Body of pancreas (tissue), 4 donors: ENCODE data around the gene CST11.

Experiments used
- POLR2A ChIP-seq, 3 donors: fragments of 450-650 bp; IDR thresholded peaks; one replicate each; pipeline ENCODE4 v1.6.1; 2016; ENCODE audit warnings: antibody characterized with exemption in 3 of 3, mild to moderate bottlenecking in 2 of 3
- TF ChIP-seq, protein P1 (sequence below), 7 experiments: fragments of 450-650 bp in 4 of 7; fragments of 200-600 bp in 3 of 7; sonication (generic) in 3 of 7; IDR thresholded peaks; one replicate each; pipeline ENCODE4 v1.5.1; 2016 to 2019; ENCODE audit warnings: antibody characterized with exemption in 7 of 7

DNA sequence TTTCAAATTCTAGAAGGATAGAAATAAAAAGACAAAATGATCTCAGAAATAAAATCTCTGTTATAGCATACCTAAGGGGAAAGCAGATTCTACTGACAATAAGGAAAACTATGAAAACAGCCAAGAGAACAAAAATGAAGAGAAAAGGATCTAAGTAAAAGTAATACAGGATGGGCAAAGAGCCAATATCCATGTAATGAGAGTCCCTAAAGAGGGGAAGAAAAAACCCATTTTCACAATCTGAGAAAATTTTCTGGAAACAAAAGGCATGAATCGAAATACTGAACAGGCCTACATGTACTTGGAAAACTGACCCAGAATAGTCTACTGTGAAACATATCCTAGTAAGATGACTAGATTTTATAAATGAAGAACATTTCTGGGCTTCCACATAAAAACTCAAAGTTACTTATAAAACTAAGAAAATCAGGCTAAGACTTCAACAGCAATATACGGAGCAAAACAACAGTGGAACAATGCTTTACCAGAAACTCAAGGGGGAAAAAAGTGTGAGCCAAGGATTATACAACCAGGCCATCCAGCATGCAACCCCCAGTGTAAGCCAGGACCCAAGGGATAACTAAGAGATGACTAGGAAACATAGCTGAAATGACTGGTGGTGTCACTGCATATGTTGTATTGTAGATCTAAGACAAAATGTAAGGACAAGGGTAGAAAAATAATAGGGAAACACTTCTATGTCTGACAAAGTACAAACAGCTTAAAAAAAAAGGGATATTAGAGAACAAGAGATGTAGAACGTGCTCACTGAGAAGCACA, 41.6 kb downstream of the CST11 start:
- TF ChIP-seq, protein P1, sequence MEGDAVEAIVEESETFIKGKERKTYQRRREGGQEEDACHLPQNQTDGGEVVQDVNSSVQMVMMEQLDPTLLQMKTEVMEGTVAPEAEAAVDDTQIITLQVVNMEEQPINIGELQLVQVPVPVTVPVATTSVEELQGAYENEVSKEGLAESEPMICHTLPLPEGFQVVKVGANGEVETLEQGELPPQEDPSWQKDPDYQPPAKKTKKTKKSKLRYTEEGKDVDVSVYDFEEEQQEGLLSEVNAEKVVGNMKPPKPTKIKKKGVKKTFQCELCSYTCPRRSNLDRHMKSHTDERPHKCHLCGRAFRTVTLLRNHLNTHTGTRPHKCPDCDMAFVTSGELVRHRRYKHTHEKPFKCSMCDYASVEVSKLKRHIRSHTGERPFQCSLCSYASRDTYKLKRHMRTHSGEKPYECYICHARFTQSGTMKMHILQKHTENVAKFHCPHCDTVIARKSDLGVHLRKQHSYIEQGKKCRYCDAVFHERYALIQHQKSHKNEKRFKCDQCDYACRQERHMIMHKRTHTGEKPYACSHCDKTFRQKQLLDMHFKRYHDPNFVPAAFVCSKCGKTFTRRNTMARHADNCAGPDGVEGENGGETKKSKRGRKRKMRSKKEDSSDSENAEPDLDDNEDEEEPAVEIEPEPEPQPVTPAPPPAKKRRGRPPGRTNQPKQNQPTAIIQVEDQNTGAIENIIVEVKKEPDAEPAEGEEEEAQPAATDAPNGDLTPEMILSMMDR (IDR thresholded peaks at IDR 0.05): no peak
- TF ChIP-seq POLR2A (IDR thresholded peaks at IDR 0.05): no peak
